ENCODE data around the gene RHOT2. TPM values are rescaled to one million over a fixed set of nuclear protein-coding genes. Genes with fewer than 3 reads are reported as not detected.

The RHOT2 gene
- total and polyA plus RNA-seq, 9 donors, result 11.6 to 100 (median 80.6) TPM

DNA sequence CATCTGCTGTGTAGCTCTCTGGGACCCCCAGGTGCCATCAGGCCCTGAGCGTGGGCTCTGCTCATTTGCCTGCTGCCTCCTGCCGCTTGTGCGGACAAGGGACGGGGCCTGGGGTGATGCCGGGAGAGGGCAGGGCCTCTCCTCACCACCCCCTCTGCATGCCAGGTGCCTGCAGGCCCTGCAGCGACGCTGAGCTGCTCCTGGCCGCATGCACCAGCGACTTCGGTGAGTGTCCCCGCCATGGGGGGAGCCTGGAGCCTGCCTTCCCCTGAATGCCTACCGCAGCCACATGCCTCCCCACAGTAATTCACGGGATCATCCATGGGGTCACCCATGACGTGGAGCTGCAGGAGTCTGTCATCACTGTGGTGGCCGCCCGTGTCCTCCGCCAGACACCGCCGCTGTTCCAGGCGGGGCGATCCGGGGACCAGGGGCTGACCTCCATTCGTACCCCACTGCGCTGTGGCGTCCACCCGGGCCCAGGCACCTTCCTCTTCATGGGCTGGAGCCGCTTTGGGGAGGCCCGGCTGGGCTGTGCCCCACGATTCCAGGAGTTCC, 48.9 kb downstream of the RHOT2 start:
- 86 to 95% (median 93%) methylated on average over 25 to 29 of the region's 29 CpGs for WGBS, 3 donors
- Histone ChIP-seq H3K27me3 (no peaks in the 10 kb centered on the region), H3K4me1 (ENCODE audit: insufficient read depth) (peaks cover 29% of the 10 kb centered on the region), H3K36me3 (no peaks in the 10 kb centered on the region), H3K27ac (no peak overlapping the region), H3K9me3 (no peaks in the 10 kb centered on the region), H3K4me3 (no peak overlapping the region)
- TF ChIP-seq EP300 (IDR thresholded peaks at IDR 0.05), result no peak
- TF ChIP-seq CTCF (IDR thresholded peaks at IDR 0.05), result no peak
- no peak for TF ChIP-seq POLR2A (IDR thresholded peaks at IDR 0.05)
- no peak for DNase-seq
- intact Hi-C loops (cut with DNase I), result no loop called here

DNA sequence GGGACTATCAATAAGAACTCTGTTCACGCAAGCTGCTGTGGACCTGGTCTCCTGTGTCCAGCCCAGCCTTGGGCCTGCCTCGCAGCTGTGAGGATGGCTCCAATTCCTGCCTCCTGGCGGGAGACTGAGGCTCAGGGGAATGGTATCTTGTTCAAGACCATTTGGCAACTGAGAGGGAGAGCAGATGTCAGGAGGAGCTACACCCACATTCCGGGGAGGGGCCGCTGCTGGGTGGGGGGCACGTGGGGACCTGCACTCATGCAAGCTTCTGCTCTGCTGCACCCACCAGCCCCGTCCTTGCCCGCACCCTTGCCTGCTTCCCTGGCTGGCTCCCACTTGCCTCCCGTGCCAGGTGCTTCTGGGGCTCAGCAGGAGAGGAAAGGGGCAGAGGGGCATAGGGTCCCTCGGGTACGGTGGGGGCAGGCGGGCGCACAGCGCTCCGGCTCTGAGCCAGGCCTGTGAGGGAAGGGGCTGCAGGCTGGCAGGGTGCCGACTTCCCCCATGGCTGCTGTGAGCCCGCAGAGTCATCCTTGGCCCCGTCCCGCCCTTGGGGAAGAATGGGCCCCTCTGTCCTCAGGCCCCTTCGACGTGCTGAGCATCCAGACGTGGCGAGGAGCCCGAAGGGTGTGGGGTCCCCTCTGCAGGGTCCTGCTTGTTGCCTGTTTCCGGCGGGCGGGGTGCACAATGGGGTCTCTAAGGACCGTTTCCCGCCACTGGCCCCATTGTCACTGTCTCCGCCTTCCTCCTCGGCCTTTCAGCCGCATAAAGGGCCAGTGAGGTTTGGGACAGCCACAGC, 49.7 kb downstream of the RHOT2 start:
- DNase-seq, result no peak
- H3K4me3 ChIP-seq, result no peak overlapping the region
- H3K9me3 ChIP-seq, result no peaks in the 10 kb centered on the region
- H3K27me3 ChIP-seq, result no peaks in the 10 kb centered on the region
- H3K36me3 ChIP-seq, result no peaks in the 10 kb centered on the region
- intact Hi-C loops (cut with DNase I), result no loop called here
- no peak overlapping the region for H3K27ac ChIP-seq
- peaks cover 30% of the 10 kb centered on the region for H3K4me1 ChIP-seq (ENCODE audit: insufficient read depth)
- TF ChIP-seq POLR2A (IDR thresholded peaks at IDR 0.05), result no peak
- no peak for TF ChIP-seq EP300 (IDR thresholded peaks at IDR 0.05)
- TF ChIP-seq CTCF (IDR thresholded peaks at IDR 0.05), result no peak
- 78 to 84% (median 81%) methylated on average over 29 to 32 of the region's 32 CpGs for WGBS, 3 donors

- Histone ChIP-seq H3K4me3 (no peak overlapping the region), H3K36me3 (no peaks in the 10 kb centered on the region), H3K4me1 (ENCODE audit: insufficient read depth) (peaks cover 30% of the 10 kb centered on the region), H3K9me3 (no peaks in the 10 kb centered on the region), H3K27ac (no peak overlapping the region), H3K27me3 (no peaks in the 10 kb centered on the region)
- intact Hi-C loops (cut with DNase I), result no loop called here
- 89 to 93% (median 89%) methylated on average over 9 of the region's 9 CpGs for WGBS, 3 donors
- no peak for DNase-seq
- no peak for TF ChIP-seq EP300 (IDR thresholded peaks at IDR 0.05)
Observed at GRCh38 chr16:718389-718788, 50.5 kb downstream of the RHOT2 start.

DNA sequence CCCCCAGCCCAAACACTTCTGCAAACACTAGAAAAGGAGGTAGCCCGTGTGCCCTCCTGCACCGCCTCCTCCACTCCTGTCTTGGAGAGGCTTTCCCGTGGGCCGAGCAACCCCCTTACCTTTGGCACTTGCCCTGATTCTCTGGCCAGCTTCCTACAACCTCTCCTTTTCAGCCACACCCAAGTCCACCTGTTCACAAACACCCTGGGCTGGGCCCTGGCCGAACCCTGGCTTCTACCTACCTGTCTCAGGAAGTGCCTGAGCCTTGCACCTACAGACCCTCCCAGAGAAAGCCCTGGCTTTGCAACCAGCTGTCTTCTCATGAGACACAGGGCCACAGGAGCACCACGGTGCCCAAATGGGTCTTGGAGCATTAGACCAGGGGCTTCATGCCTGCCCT, 51.0 kb downstream of the RHOT2 start:
- no peak overlapping the region for H3K27ac ChIP-seq
- H3K9me3 ChIP-seq, result no peaks in the 10 kb centered on the region
- peaks cover 30% of the 10 kb centered on the region for H3K4me1 ChIP-seq (ENCODE audit: insufficient read depth)
- H3K4me3 ChIP-seq, result no peak overlapping the region
- H3K27me3 ChIP-seq, result no peaks in the 10 kb centered on the region
- TF ChIP-seq CTCF (IDR thresholded peaks at IDR 0.05) (no peak), POLR2A (IDR thresholded peaks at IDR 0.05) (no peak), EP300 (IDR thresholded peaks at IDR 0.05) (no peak)
- WGBS, 3 donors, result 78 to 88% (median 87%) methylated on average over 6 of the region's 6 CpGs
- intact Hi-C loops (cut with DNase I), result no loop called here
- no peak for DNase-seq
- no peaks in the 10 kb centered on the region for H3K36me3 ChIP-seq
